Activated CD8-positive, alpha-beta T cell treated with anti-CD3 and anti-CD28 coated beads for 36 hours (primary cell): ENCODE measurements around the gene RPS6KA5. TPM values are rescaled to one million over a fixed set of nuclear protein-coding genes. Genes with fewer than 3 reads are reported as not detected.
"Not testable (repeated sequence)": the region's sequence is repeated elsewhere in the genome, so short reads cannot be mapped to it uniquely, and the experiment has no call there.

Source experiments
- ATAC-seq: fragments of 200-7000 bp; cut with Tn5 transposase; one replicate; pipeline ENCODE4 v1.10.0; 2021; ENCODE audit warnings: mild to moderate bottlenecking, moderate library complexity
- CTCF ChIA-PET: fragments of 350-600 bp; sonication (Branson Sonifier 250); formaldehyde crosslinking; loops from one replicate; lab custom pipeline; 2021; ENCODE audit warnings: antibody characterized with exemption; lab: Charles Lee
- POLR2A ChIA-PET: fragments of 350-600 bp; sonication (Branson Sonifier 250); formaldehyde crosslinking; loops from one replicate; lab custom pipeline; 2021; ENCODE audit warnings: antibody characterized with exemption; lab: Charles Lee
- DNase-seq: peaks from one replicate; pipeline ENCODE4 v3.0.0-alpha.2; 2020
- H3K27ac Mint-ChIP-seq: one replicate; pipeline ENCODE4 v1.8.0; 2021; ENCODE audit warnings: mild to moderate bottlenecking, mixed read lengths
- H3K27me3 Mint-ChIP-seq: one replicate; pipeline ENCODE4 v1.8.0; 2021; ENCODE audit warnings: mixed read lengths
- H3K36me3 Mint-ChIP-seq: one replicate; pipeline ENCODE4 v1.8.0; 2021; ENCODE audit warnings: low read depth, mixed read lengths
- H3K4me1 Mint-ChIP-seq: one replicate; pipeline ENCODE4 v1.8.0; 2021; ENCODE audit warnings: low read depth, mixed read lengths
- H3K4me3 Mint-ChIP-seq: one replicate; pipeline ENCODE4 v1.8.0; 2021; ENCODE audit warnings: mild to moderate bottlenecking, moderate library complexity, mixed read lengths
- H3K9me3 Mint-ChIP-seq: one replicate; pipeline ENCODE4 v1.8.0; 2021; ENCODE audit warnings: mixed read lengths
- CTCF ChIP-seq: fragments of 200-600 bp; IDR thresholded peaks from one replicate; pipeline ENCODE4 v1.8.0; 2022; ENCODE audit warnings: antibody characterized with exemption, mild to moderate bottlenecking
- intact Hi-C: fragments of 100-400 bp; cut with micrococcal nuclease; formaldehyde crosslinking; loops from one replicate; pipeline ENCODE4 v1.10.0; 2022
- total RNA-seq, 2 experiments: library from RNA; stranded (reverse); gene quantifications; one replicate each; pipeline ENCODE4 v1.2.3, GENCODE V29; 2021

Gene RPS6KA5
- total RNA-seq, 2 experiments from 2014 or later, result 12.8 to 12.9 TPM

GRCh38 chr14:91090743-91091142 is 30.3 kb upstream of the RPS6KA5 start:
- Mint-ChIP-seq H3K27me3 (no peaks in the 10 kb centered on the region), H3K4me3 (no peak overlapping the region), H3K9me3 (no peaks in the 10 kb centered on the region), H3K36me3 (no peaks in the 10 kb centered on the region), H3K27ac (no peak overlapping the region), H3K4me1 (peaks cover 10% of the 10 kb centered on the region)
- ChIA-PET POLR2A (interaction anchor here (0.6 to 1.1 kb wide), 2 partner anchors 9 to 61 kb away, joined by 3 read pairs; no protein-coding TSS in a partner anchor), CTCF (no interaction called here)
- DNase-seq, result no peak
- intact Hi-C loops, result no loop called here
- ATAC-seq, result no peak
- TF ChIP-seq CTCF, result no peak

GRCh38 chr14:91089958-91090535 is 29.6 kb upstream of the RPS6KA5 start:
- H3K4me3 Mint-ChIP-seq, result no peak overlapping the region
- TF ChIP-seq CTCF, result no peak
- H3K4me1 Mint-ChIP-seq, result peaks cover 10% of the 10 kb centered on the region
- no peak overlapping the region for H3K27ac Mint-ChIP-seq
- no peaks in the 10 kb centered on the region for H3K27me3 Mint-ChIP-seq
- ChIA-PET CTCF (interaction anchor here (1.3 kb wide), 1 partner anchor 200 kb away, joined by 3 read pairs; no protein-coding TSS in a partner anchor), POLR2A (interaction anchor here (1.1 kb wide), 1 partner anchor 10 kb away, joined by 3 read pairs; no protein-coding TSS in a partner anchor)
- intact Hi-C loops, result no loop called here
- DNase-seq (no peak), ATAC-seq (no peak)
- H3K9me3 Mint-ChIP-seq, result no peaks in the 10 kb centered on the region
- no peaks in the 10 kb centered on the region for H3K36me3 Mint-ChIP-seq

DNA sequence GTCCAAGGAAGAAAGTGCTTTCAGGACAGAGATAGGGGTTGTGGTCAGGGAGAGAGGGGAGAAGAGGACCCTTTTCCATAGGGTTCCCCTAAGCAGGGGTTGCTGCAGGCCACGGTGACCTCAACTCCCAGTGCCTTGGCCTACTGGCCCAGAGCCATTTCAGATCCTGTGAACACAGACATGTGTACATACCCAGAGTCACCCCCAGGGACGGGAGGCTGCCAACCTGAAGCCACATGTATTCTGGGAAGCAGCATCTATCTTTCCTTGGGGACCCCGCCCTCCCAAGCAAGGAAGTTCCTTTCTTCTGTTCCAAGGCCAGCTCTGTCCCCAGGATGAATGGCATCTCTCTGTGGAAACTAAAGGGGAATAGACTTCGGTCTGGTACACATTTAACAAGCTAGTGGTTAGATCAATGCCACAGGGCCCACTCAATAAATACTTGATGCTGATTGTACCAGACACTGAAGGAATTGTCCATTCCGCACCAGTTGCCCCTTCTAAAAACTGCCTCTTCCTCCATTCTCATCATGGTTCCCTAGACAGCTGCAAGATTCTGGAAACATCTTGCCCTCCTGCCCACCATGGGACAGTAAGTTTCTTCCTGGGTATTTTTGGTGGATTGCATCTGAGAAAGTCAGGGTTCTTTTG is 28.3 kb upstream of the RPS6KA5 start:
- Mint-ChIP-seq H3K27me3 (no peaks in the 10 kb centered on the region), H3K36me3 (no peaks in the 10 kb centered on the region), H3K4me1 (peaks cover 10% of the 10 kb centered on the region), H3K4me3 (no peak overlapping the region), H3K9me3 (no peaks in the 10 kb centered on the region), H3K27ac (no peak overlapping the region)
- POLR2A ChIA-PET, result interaction anchor here (1.6 kb wide), 1 partner anchor 25 kb away, joined by 5 read pairs; the partner anchor contains the start of gene DGLUCY
- intact Hi-C loops, result no loop called here
- TF ChIP-seq CTCF, result no peak
- DNase-seq (no peak), ATAC-seq (no peak)
- CTCF ChIA-PET, result interaction anchor here (0.7 to 1.3 kb wide), 6 partner anchors 10 to 199 kb away, joined by 3 to 6 read pairs (median 4); no protein-coding TSS in a partner anchor

GRCh38 chr14:91087470-91087869 is 27.0 kb upstream of the RPS6KA5 start:
- DNase-seq, H3K27me3 Mint-ChIP-seq, H3K4me3 Mint-ChIP-seq, H3K27ac Mint-ChIP-seq, ATAC-seq, intact Hi-C loops, H3K36me3 Mint-ChIP-seq, H3K4me1 Mint-ChIP-seq, H3K9me3 Mint-ChIP-seq: not testable (repeated sequence)
- ChIA-PET POLR2A (interaction anchor here (1.6 kb wide), 1 partner anchor 27 kb away, joined by 5 read pairs; the partner anchor contains the start of gene DGLUCY), CTCF (interaction anchor here (0.8 to 1.2 kb wide), 4 partner anchors 8 to 86 kb away, joined by 3 to 6 read pairs (median 4); no protein-coding TSS in a partner anchor)

GRCh38 chr14:91084516-91084915 is 24.1 kb upstream of the RPS6KA5 start:
- ChIA-PET POLR2A (interaction anchor here (0.6 to 1.2 kb wide), 3 partner anchors 30 to 116 kb away, joined by 3 to 4 read pairs (median 3); no protein-coding TSS in a partner anchor), CTCF (no interaction called here)
- ATAC-seq, result no peak
- Mint-ChIP-seq H3K4me3 (no peak overlapping the region), H3K9me3 (no peaks in the 10 kb centered on the region), H3K27ac (no peak overlapping the region), H3K36me3 (peaks cover 2% of the 10 kb centered on the region), H3K4me1 (peaks cover 14% of the 10 kb centered on the region), H3K27me3 (no peaks in the 10 kb centered on the region)
- intact Hi-C loops, result no loop called here
- no peak for TF ChIP-seq CTCF
- DNase-seq, result no peak
